Neuronal stem cell (in vitro differentiated cells): ENCODE data around the gene ZNF609.

Experiments used
- DNase-seq: peaks from one replicate; pipeline ENCODE4 v3.0.0-alpha.2; 2013; ENCODE audit warnings: low spot score
- H2AFZ ChIP-seq: one replicate; pipeline ENCODE4 v1.6.1; 2013; ENCODE audit warnings: mild to moderate bottlenecking, low read length, inconsistent platforms
- H2AK5ac ChIP-seq: 2 replicates; pipeline ENCODE4 v1.6.1; 2013; ENCODE audit warnings: low read depth, mild to moderate bottlenecking, inconsistent platforms, low read length, moderate library complexity, mixed read lengths
- H2BK120ac ChIP-seq: 2 replicates; pipeline ENCODE4 v1.6.1; 2013; ENCODE audit warnings: low read depth, mild to moderate bottlenecking, inconsistent platforms, low read length, moderate library complexity, mixed read lengths
- H2BK12ac ChIP-seq: one replicate; pipeline ENCODE4 v1.6.1; 2013; ENCODE audit warnings: low read length, inconsistent platforms
- H2BK15ac ChIP-seq: 2 replicates; pipeline ENCODE4 v1.6.1; 2013; ENCODE audit warnings: mild to moderate bottlenecking, low read length, inconsistent platforms, mixed read lengths
- H2BK5ac ChIP-seq: one replicate; pipeline ENCODE4 v1.6.1; 2013; ENCODE audit warnings: inconsistent platforms, mild to moderate bottlenecking, low read length, moderate library complexity
- H3K14ac ChIP-seq: one replicate; pipeline ENCODE4 v1.6.1; 2013; ENCODE audit warnings: low read length, inconsistent platforms
- H3K18ac ChIP-seq: 2 replicates; pipeline ENCODE4 v1.6.1; 2013; ENCODE audit warnings: low read length, inconsistent platforms
- H3K23ac ChIP-seq: 2 replicates; pipeline ENCODE4 v1.6.1; 2013; ENCODE audit warnings: low read depth, mild to moderate bottlenecking, mixed read lengths, low read length, inconsistent platforms; ENCODE audit not compliant: poor library complexity
- H3K27ac ChIP-seq: replicated peaks from 3 replicates; pipeline ENCODE4 v1.5.1; 2013; ENCODE audit warnings: low read length, inconsistent platforms
- H3K27me3 ChIP-seq, 3 experiments: 2 replicates each; pipeline ENCODE4 v1.6.1; 2013; ENCODE audit warnings: low read length in 3 of 3, mild to moderate bottlenecking in 2 of 3, inconsistent platforms in 1 of 3, low read depth in 1 of 3, mixed read lengths in 1 of 3, moderate library complexity in 1 of 3; ENCODE audit not compliant: control insufficient read depth in 3 of 3, insufficient read depth in 3 of 3
- H3K36me3 ChIP-seq, 2 donors: replicated peaks in 1 of 2; 2 replicates each; pipeline ENCODE4 v1.6.1; 2013; ENCODE audit warnings: low read length in 2 of 2; ENCODE audit not compliant: control insufficient read depth in 2 of 2, insufficient read depth in 2 of 2
- H3K4ac ChIP-seq: 2 replicates; pipeline ENCODE4 v1.6.1; 2013; ENCODE audit warnings: inconsistent platforms, mild to moderate bottlenecking, low read length, moderate library complexity
- H3K4me1 ChIP-seq, 2 donors: 1 replicate in 1 of 2; 2 replicates in 1 of 2; pipeline ENCODE4 v1.6.1; 2013; ENCODE audit warnings: low read length in 2 of 2, low read depth in 1 of 2; ENCODE audit not compliant: control insufficient read depth in 2 of 2, insufficient read depth in 1 of 2
- H3K4me2 ChIP-seq: one replicate; pipeline ENCODE4 v1.6.1; 2013; ENCODE audit warnings: mild to moderate bottlenecking, low read length, inconsistent platforms; ENCODE audit not compliant: insufficient read depth, poor library complexity, severe bottlenecking
- H3K4me3 ChIP-seq, 2 donors: 2 replicates each; pipeline ENCODE4 v1.5.1; 2013; ENCODE audit warnings: low read length in 2 of 2, mild to moderate bottlenecking in 2 of 2, inconsistent platforms in 1 of 2, moderate library complexity in 1 of 2
- H3K79me1 ChIP-seq: one replicate; pipeline ENCODE4 v1.6.1; 2013; ENCODE audit warnings: low read depth, mild to moderate bottlenecking, inconsistent platforms, low read length, moderate library complexity
- H3K9ac ChIP-seq: one replicate; pipeline ENCODE4 v1.6.1; 2013; ENCODE audit warnings: mild to moderate bottlenecking, low read depth, low read length, inconsistent platforms; ENCODE audit not compliant: poor library complexity
- H3K9me3 ChIP-seq, 2 donors: replicated peaks in 1 of 2; 2 replicates each; pipeline versions ENCODE3 to v1.6.1; 2013; ENCODE audit warnings: low read length in 2 of 2, mild to moderate bottlenecking in 2 of 2, inconsistent platforms in 1 of 2, low read depth in 1 of 2, mixed read lengths in 1 of 2, moderate library complexity in 1 of 2; ENCODE audit not compliant: control insufficient read depth in 2 of 2, insufficient read depth in 1 of 2
- H4K8ac ChIP-seq: one replicate; pipeline ENCODE4 v1.6.1; 2013; ENCODE audit warnings: low read depth, mild to moderate bottlenecking, inconsistent platforms, low read length, moderate library complexity
- H4K91ac ChIP-seq: one replicate; pipeline ENCODE4 v1.6.1; 2013; ENCODE audit warnings: low read length, low read depth, mild to moderate bottlenecking, inconsistent platforms; ENCODE audit not compliant: poor library complexity
- WGBS, 2 donors: extraction: QIAGEN DNeasy Blood & Tissue Kit; methylation state at CpG; one replicate each; pipeline ENCODE4 v1.1.7; 2013; ENCODE audit warnings: missing lambda C conversion rate in 2 of 2, mixed read lengths in 1 of 2; ENCODE audit not compliant: insufficient read length in 2 of 2, insufficient replicate concordance in 1 of 2; ENCODE audit errors: extremely low coverage in 2 of 2; 5-methylcytosine and 5-hydroxymethylcytosine counted together

The ZNF609 gene

GRCh38 chr15:64665179-64665578, 204.8 kb downstream of the ZNF609 start:
- DNase-seq = no peak
- no peaks in the 10 kb centered on the region for H3K79me1 ChIP-seq
- H3K4ac ChIP-seq = no peak overlapping the region
- H3K23ac ChIP-seq = no peak overlapping the region
- no peak overlapping the region for H3K4me2 ChIP-seq
- no peak overlapping the region for H2BK5ac ChIP-seq
- H2AK5ac ChIP-seq = no peak overlapping the region
- H3K4me3 ChIP-seq = no peak overlapping the region
- no peaks in the 10 kb centered on the region for H3K9me3 ChIP-seq
- H4K91ac ChIP-seq = no peak overlapping the region
- H2BK15ac ChIP-seq = no peak overlapping the region
- no peak overlapping the region for H3K18ac ChIP-seq
- H4K8ac ChIP-seq = no peak overlapping the region
- peaks cover 0 to 9% of the 10 kb centered on the region in 2 donors for H3K36me3 ChIP-seq
- H2BK120ac ChIP-seq = no peak overlapping the region
- H3K27me3 ChIP-seq = no peaks in the 10 kb centered on the region
- no peak overlapping the region for H2AFZ ChIP-seq
- H3K27ac ChIP-seq = no peak overlapping the region
- H3K4me1 ChIP-seq = peaks cover 0 to 4% of the 10 kb centered on the region in 2 donors
- no CpG with 5 or more reads among the region's 1 CpG for WGBS, 2 donors
- H2BK12ac ChIP-seq = no peak overlapping the region
- H3K14ac ChIP-seq = no peak overlapping the region
- no peak overlapping the region for H3K9ac ChIP-seq

DNA sequence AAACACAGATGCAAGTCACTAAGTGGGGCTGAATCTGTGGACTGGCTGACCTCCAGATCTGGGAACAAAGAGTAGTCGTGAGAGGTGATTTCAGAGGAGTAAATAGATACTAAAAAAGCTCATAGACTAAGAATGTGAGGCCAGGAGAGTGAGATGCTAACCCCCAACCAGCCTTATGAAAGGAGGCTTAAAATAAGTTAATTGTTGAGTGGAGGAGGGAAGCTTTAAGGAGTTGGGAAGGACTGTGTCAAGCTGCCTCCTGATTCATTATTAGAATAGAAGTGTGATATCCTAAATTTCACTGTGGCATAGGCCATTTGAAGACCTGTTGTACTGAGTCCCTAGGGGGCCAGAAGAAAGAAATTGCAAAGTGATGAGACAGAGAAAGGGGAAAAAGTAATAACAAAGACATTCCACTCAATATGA, 207.4 kb downstream of the ZNF609 start:
- no peak overlapping the region for H3K4ac ChIP-seq
- peak overlapping the region; percentile 63 for H3K27ac ChIP-seq
- no peak overlapping the region for H3K18ac ChIP-seq
- no peak overlapping the region for H2BK15ac ChIP-seq
- no peak overlapping the region for H2BK5ac ChIP-seq
- H2AK5ac ChIP-seq = no peak overlapping the region
- WGBS, 2 donors = no CpG with 5 or more reads among the region's 1 CpG
- H3K36me3 ChIP-seq = peaks cover 0 to 16% of the 10 kb centered on the region in 2 donors
- no peaks in the 10 kb centered on the region for H3K27me3 ChIP-seq
- no peak overlapping the region for H2AFZ ChIP-seq
- no peak overlapping the region for H3K4me3 ChIP-seq
- H3K4me2 ChIP-seq = no peak overlapping the region
- no peak overlapping the region for H3K14ac ChIP-seq
- no peak overlapping the region for H4K8ac ChIP-seq
- H3K23ac ChIP-seq = no peak overlapping the region
- H3K4me1 ChIP-seq = peaks cover 0 to 4% of the 10 kb centered on the region in 2 donors
- no peaks in the 10 kb centered on the region for H3K9me3 ChIP-seq
- no peak for DNase-seq
- H3K79me1 ChIP-seq = no peaks in the 10 kb centered on the region
- no peak overlapping the region for H2BK120ac ChIP-seq
- no peak overlapping the region for H3K9ac ChIP-seq
- no peak overlapping the region for H2BK12ac ChIP-seq
- no peak overlapping the region for H4K91ac ChIP-seq

DNA sequence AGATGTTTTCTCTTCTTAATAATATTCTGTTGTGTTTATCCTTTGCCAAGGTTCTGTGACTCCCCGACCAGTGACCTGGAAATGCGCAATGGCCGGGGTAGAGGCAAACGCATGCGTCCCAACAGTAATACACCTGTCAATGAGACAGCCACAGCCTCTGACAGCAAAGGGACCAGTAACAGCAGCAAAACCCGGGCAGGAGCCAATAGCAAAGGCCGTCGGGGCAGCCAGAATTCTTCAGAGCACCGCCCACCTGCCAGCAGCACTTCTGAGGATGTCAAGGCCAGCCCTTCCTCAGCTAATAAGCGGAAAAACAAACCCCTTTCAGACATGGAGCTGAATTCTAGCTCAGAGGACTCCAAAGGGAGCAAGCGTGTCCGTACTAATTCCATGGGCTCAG, 213.5 kb downstream of the ZNF609 start:
- DNase-seq = no peak
- no peak overlapping the region for H3K27ac ChIP-seq
- H3K36me3 ChIP-seq = peaks cover 25 to 65% of the 10 kb centered on the region in 2 donors
- H4K91ac ChIP-seq = no peak overlapping the region
- no peak overlapping the region for H3K18ac ChIP-seq
- no peak overlapping the region for H2AFZ ChIP-seq
- H3K9me3 ChIP-seq = no peaks in the 10 kb centered on the region
- no peak overlapping the region for H2BK5ac ChIP-seq
- H3K23ac ChIP-seq = no peak overlapping the region
- no peak overlapping the region for H3K4ac ChIP-seq
- H2BK120ac ChIP-seq = no peak overlapping the region
- H3K4me3 ChIP-seq = no peak overlapping the region
- no peak overlapping the region for H3K4me2 ChIP-seq
- H3K9ac ChIP-seq = no peak overlapping the region
- no peak overlapping the region for H3K14ac ChIP-seq
- H4K8ac ChIP-seq = no peak overlapping the region
- no peak overlapping the region for H2BK12ac ChIP-seq
- no CpG with 5 or more reads among the region's 12 CpGs for WGBS, 2 donors
- H2AK5ac ChIP-seq = no peak overlapping the region
- H3K4me1 ChIP-seq = no peaks in the 10 kb centered on the region
- H3K79me1 ChIP-seq = no peaks in the 10 kb centered on the region
- no peak overlapping the region for H2BK15ac ChIP-seq
- H3K27me3 ChIP-seq = no peaks in the 10 kb centered on the region

DNA sequence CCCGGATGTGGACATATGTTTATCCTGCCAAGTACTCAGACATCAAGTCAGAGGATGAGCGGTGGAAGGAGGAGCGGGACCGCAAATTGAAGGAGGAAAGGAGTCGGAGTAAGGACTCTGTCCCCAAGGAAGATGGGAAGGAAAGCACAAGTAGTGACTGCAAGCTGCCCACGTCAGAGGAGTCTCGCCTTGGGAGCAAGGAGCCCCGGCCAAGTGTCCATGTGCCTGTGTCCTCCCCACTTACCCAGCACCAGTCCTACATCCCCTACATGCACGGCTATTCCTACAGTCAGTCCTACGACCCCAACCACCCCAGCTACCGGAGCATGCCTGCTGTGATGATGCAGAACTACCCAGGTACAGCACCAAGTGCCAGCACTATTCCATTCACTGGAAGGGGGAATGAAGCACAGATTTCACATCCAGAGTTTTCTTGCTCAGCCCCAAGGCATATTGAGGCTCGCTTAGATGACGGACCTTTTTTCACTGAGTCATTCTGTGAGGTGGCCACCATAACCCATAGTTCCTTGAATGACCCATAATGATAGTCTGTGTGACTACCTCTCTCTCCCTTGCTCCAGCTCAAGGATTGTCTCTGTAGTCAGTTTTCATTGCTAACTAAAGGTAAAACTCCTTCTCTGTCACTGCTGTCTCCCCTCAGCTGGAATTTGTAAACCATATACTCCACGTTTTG, 217.9 kb downstream of the ZNF609 start:
- Histone ChIP-seq H3K36me3 (peaks cover 49 to 94% of the 10 kb centered on the region in 2 donors), H4K8ac (no peak overlapping the region), H3K27me3 (no peaks in the 10 kb centered on the region), H2AFZ (no peak overlapping the region), H2AK5ac (no peak overlapping the region), H2BK15ac (no peak overlapping the region), H3K27ac (no peak overlapping the region), H3K79me1 (no peaks in the 10 kb centered on the region), H3K14ac (no peak overlapping the region), H3K4me3 (no peak overlapping the region), H3K9ac (no peak overlapping the region), H3K9me3 (no peaks in the 10 kb centered on the region), H2BK120ac (no peak overlapping the region), H2BK12ac (no peak overlapping the region), H2BK5ac (no peak overlapping the region), H3K23ac (no peak overlapping the region), H3K4me2 (no peak overlapping the region), H3K4ac (no peak overlapping the region), H4K91ac (no peak overlapping the region), H3K4me1 (no peaks in the 10 kb centered on the region), H3K18ac (no peak overlapping the region)
- no CpG with 5 or more reads among the region's 14 CpGs for WGBS, 2 donors
- DNase-seq = no peak
